Colonic mucosa (tissue), 4 donors: Measurements from ENCODE around the gene HOXC9. TPM values are rescaled to one million over a fixed set of nuclear protein-coding genes. Genes with fewer than 3 reads are reported as not detected.

ENCODE experiments used
- DNase-seq: peaks from one replicate; pipeline ENCODE4 v3.0.0-alpha.2; 2020
- H3K27ac ChIP-seq: fragments of 200-600 bp; one replicate; pipeline ENCODE4 v1.8.0; 2021
- H3K27me3 ChIP-seq: fragments of 200-600 bp; one replicate; pipeline ENCODE4 v1.8.0; 2021
- H3K36me3 ChIP-seq: fragments of 200-600 bp; one replicate; pipeline ENCODE4 v1.8.0; 2021
- H3K4me1 ChIP-seq: fragments of 200-600 bp; one replicate; pipeline ENCODE4 v1.8.0; 2021; ENCODE audit warnings: mild to moderate bottlenecking
- H3K4me3 ChIP-seq: fragments of 200-600 bp; one replicate; pipeline ENCODE4 v1.8.0; 2021
- H3K9ac ChIP-seq, 2 donors: one replicate each; pipeline ENCODE4 v1.7.0; 2013; ENCODE audit warnings: control low read depth in 2 of 2, low read depth in 2 of 2, low read length in 2 of 2
- H3K9me3 ChIP-seq: fragments of 200-600 bp; one replicate; pipeline ENCODE4 v1.8.0; 2021
- CTCF ChIP-seq: fragments of 200-600 bp; IDR thresholded peaks from one replicate; pipeline ENCODE4 v1.8.0; 2022; ENCODE audit warnings: antibody characterized with exemption, mild to moderate bottlenecking
- intact Hi-C: fragments of 100-400 bp; cut with DNase I; formaldehyde crosslinking; loops from one replicate; pipeline ENCODE4 v1.14.1; 2022
- total RNA-seq, 2 donors: library from RNA; stranded (reverse); fragmentation: NEBNext Ultra II Directional in 1 of 2; extraction: Animal tissue kit (Norgen Biotek cat#: 25700) in 1 of 2; gene quantifications; one replicate each; pipeline ENCODE4 v1.2.1, GENCODE V29; 2021
- donor health status: healthy.
- donor health status: DM: no; HTN: no; CAD: no.
- donor health status: DM: no; HTN: no; CAD: no.

Gene HOXC9
- total RNA-seq, result not detected

- Histone ChIP-seq H3K9me3 (no peaks in the 10 kb centered on the region), H3K27me3 (peaks cover 100% of the 10 kb centered on the region), H3K4me3 (no peak within 1 kb of the TSS), H3K4me1 (peaks cover 5% of the 10 kb centered on the region), H3K27ac (no peak within 1 kb of the TSS), H3K9ac (peak within 1 kb of the TSS in 1 of 2 donors; percentile 59), H3K36me3 (no peaks in the 10 kb centered on the region)
- intact Hi-C loops, result loop anchor here (10.0 kb wide), 1 partner anchor 354 kb away; no protein-coding TSS in a partner anchor
- no peak for TF ChIP-seq CTCF
- no peak for DNase-seq
Observed at GRCh38 chr12:54000116-54001114, at the start of gene HOXC9. Gene HOXC9 (plus strand): TSS chr12:54000161. CDS start chr12:54000189, 28 bp downstream.

- intact Hi-C loops, result no loop called here
- H3K36me3 ChIP-seq, result no peaks in the 10 kb centered on the region
- H3K9ac ChIP-seq, result no peak overlapping the region
- TF ChIP-seq CTCF, result no peak
- no peak for DNase-seq
- no peaks in the 10 kb centered on the region for H3K4me1 ChIP-seq
- no peak overlapping the region for H3K27ac ChIP-seq
- no peaks in the 10 kb centered on the region for H3K9me3 ChIP-seq
- peaks cover 93% of the 10 kb centered on the region for H3K27me3 ChIP-seq
- no peak overlapping the region for H3K4me3 ChIP-seq
Observed at GRCh38 chr12:53950437-53950773, 49.6 kb upstream of the HOXC9 start.

GRCh38 chr12:53950789-53951576 is 49.0 kb upstream of the HOXC9 start:
- no peak for DNase-seq
- H3K36me3 ChIP-seq, result no peaks in the 10 kb centered on the region
- intact Hi-C loops, result no loop called here
- peaks cover 93% of the 10 kb centered on the region for H3K27me3 ChIP-seq
- H3K27ac ChIP-seq, result no peak overlapping the region
- no peaks in the 10 kb centered on the region for H3K4me1 ChIP-seq
- H3K4me3 ChIP-seq, result no peak overlapping the region
- no peak overlapping the region for H3K9ac ChIP-seq
- no peak for TF ChIP-seq CTCF
- H3K9me3 ChIP-seq, result no peaks in the 10 kb centered on the region

- no peaks in the 10 kb centered on the region for H3K4me1 ChIP-seq
- no peak for DNase-seq
- H3K27me3 ChIP-seq, result peaks cover 93% of the 10 kb centered on the region
- no peaks in the 10 kb centered on the region for H3K36me3 ChIP-seq
- intact Hi-C loops, result no loop called here
- H3K9ac ChIP-seq, result no peak overlapping the region
- H3K27ac ChIP-seq, result no peak overlapping the region
- no peaks in the 10 kb centered on the region for H3K9me3 ChIP-seq
- no peak for TF ChIP-seq CTCF
- H3K4me3 ChIP-seq, result no peak overlapping the region
Observed at GRCh38 chr12:53951577-53952334, 48.2 kb upstream of the HOXC9 start.

- Histone ChIP-seq H3K36me3 (no peaks in the 10 kb centered on the region), H3K9ac (no peak overlapping the region), H3K4me1 (no peaks in the 10 kb centered on the region), H3K27me3 (peaks cover 94% of the 10 kb centered on the region), H3K27ac (no peak overlapping the region), H3K4me3 (no peak overlapping the region), H3K9me3 (no peaks in the 10 kb centered on the region)
- TF ChIP-seq CTCF, result no peak
- no peak for DNase-seq
- intact Hi-C loops, result no loop called here
Observed at GRCh38 chr12:53952335-53952694, 47.6 kb upstream of the HOXC9 start.
